CD4-positive, alpha-beta memory T cell (primary cell): ENCODE measurements around the gene NT5E. TPM values are rescaled to one million over a fixed set of nuclear protein-coding genes. Genes with fewer than 3 reads are reported as not detected.

Experiments
- CTCF ChIA-PET: fragments of 350-600 bp; sonication (Branson Sonifier 250); formaldehyde crosslinking; loops from one replicate; lab custom pipeline; 2021; ENCODE audit warnings: inconsistent platforms; ENCODE audit not compliant: partially characterized antibody; lab: Charles Lee
- POLR2A ChIA-PET: fragments of 350-600 bp; sonication (Branson Sonifier 250); formaldehyde crosslinking; loops from one replicate; lab custom pipeline; 2021; ENCODE audit not compliant: partially characterized antibody; lab: Charles Lee
- DNase-seq, 5 donors: peaks; one replicate each; pipeline versions ENCODE4 v3.0.0 to v3.0.0-alpha.2; 2020 to 2022; ENCODE audit warnings: mixed read lengths in 1 of 5
- H3K27ac ChIP-seq: one replicate; pipeline ENCODE4 v1.7.0; 2013; ENCODE audit warnings: low read depth, low read length
- H3K27me3 ChIP-seq: 2 replicates; pipeline ENCODE4 v1.7.0; 2013; ENCODE audit warnings: mild to moderate bottlenecking, low read length, moderate library complexity; ENCODE audit not compliant: insufficient read depth
- H3K36me3 ChIP-seq: 2 replicates; pipeline ENCODE4 v1.7.0; 2013; ENCODE audit warnings: mild to moderate bottlenecking, low read length, moderate library complexity; ENCODE audit not compliant: insufficient read depth
- H3K4me1 ChIP-seq: 2 replicates; pipeline ENCODE4 v1.7.0; 2013; ENCODE audit warnings: mild to moderate bottlenecking, low read length, moderate library complexity; ENCODE audit not compliant: insufficient read depth
- H3K4me3 ChIP-seq, 2 donors: one replicate each; pipeline ENCODE4 v1.7.0; 2013; ENCODE audit warnings: low read length in 2 of 2, mild to moderate bottlenecking in 1 of 2
- H3K9me3 ChIP-seq, 2 donors: one replicate each; pipeline ENCODE4 v1.7.0; 2013; ENCODE audit warnings: low read length in 2 of 2, control low read depth in 1 of 2; ENCODE audit not compliant: control insufficient read depth in 1 of 2
- H3K27ac Mint-ChIP-seq, 7 donors: one replicate each; pipeline ENCODE4 v1.8.0; 2020 to 2021; ENCODE audit warnings: mixed read lengths in 7 of 7, mild to moderate bottlenecking in 6 of 7, inconsistent platforms in 3 of 7, moderate library complexity in 3 of 7
- H3K27me3 Mint-ChIP-seq, 2 donors: one replicate each; pipeline ENCODE4 v1.8.0; 2020 to 2021; ENCODE audit warnings: mixed read lengths in 2 of 2
- H3K36me3 Mint-ChIP-seq, 2 donors: one replicate each; pipeline ENCODE4 v1.8.0; 2020 to 2021; ENCODE audit warnings: mixed read lengths in 2 of 2, inconsistent platforms in 1 of 2, mild to moderate bottlenecking in 1 of 2
- H3K4me1 Mint-ChIP-seq, 4 donors: one replicate each; pipeline ENCODE4 v1.8.0; 2020 to 2021; ENCODE audit warnings: mixed read lengths in 4 of 4, mild to moderate bottlenecking in 1 of 4
- H3K4me3 Mint-ChIP-seq, 8 donors: one replicate each; pipeline ENCODE4 v1.8.0; 2020 to 2021; ENCODE audit warnings: mixed read lengths in 8 of 8, mild to moderate bottlenecking in 7 of 8, moderate library complexity in 6 of 8, inconsistent platforms in 3 of 8
- H3K9me3 Mint-ChIP-seq, 8 donors: one replicate each; pipeline ENCODE4 v1.8.0; 2020 to 2021; ENCODE audit warnings: mixed read lengths in 8 of 8, mild to moderate bottlenecking in 5 of 8, inconsistent platforms in 3 of 8, moderate library complexity in 1 of 8
- intact Hi-C: fragments of 100-400 bp; cut with micrococcal nuclease; formaldehyde crosslinking; loops from one replicate; pipeline ENCODE4 v1.15.1; 2023
- polyA plus RNA-seq, 2 donors: library from polyadenylated mRNA; unstranded; fragments of 300-500 nt; fragmentation: Illumina TruSeq; gene quantifications; one replicate each; pipeline ENCODE4 v1.2.3, GENCODE V29; 2021
- total RNA-seq, 2 experiments: library from RNA; stranded (reverse); gene quantifications; one replicate each; pipeline ENCODE4 v1.2.3, GENCODE V29; 2021

Gene NT5E
- total and polyA plus RNA-seq, 4 experiments from 2014 or later: 3.3 to 15.8 (median 9.1) TPM

GRCh38 chr6:85431271-85431670, 18.6 kb upstream of the NT5E start:
- H3K27ac Mint-ChIP-seq: no peak overlapping the region
- no peaks in the 10 kb centered on the region for H3K36me3 Mint-ChIP-seq
- H3K9me3 Mint-ChIP-seq: peaks cover 2 to 13% (median 6%) of the 10 kb centered on the region in 8 donors
- H3K4me1 Mint-ChIP-seq: no peaks in the 10 kb centered on the region
- peaks cover 0 to 5% of the 10 kb centered on the region in 2 donors for H3K27me3 Mint-ChIP-seq
- intact Hi-C loops: no loop called here
- Histone ChIP-seq H3K9me3 (peaks cover 0 to 2% of the 10 kb centered on the region in 2 donors), H3K4me1 (no peaks in the 10 kb centered on the region), H3K27ac (no peak overlapping the region), H3K4me3 (no peak overlapping the region), H3K27me3 (no peaks in the 10 kb centered on the region), H3K36me3 (no peaks in the 10 kb centered on the region)
- CTCF ChIA-PET: interaction anchor here (0.6 to 1.3 kb wide), 2 partner anchors 51 to 58 kb away, joined by 3 read pairs; no protein-coding TSS in a partner anchor
- POLR2A ChIA-PET: no interaction called here
- H3K4me3 Mint-ChIP-seq: no peak overlapping the region
- DNase-seq: no peak

GRCh38 chr6:85432554-85432953, 17.3 kb upstream of the NT5E start:
- no peak for DNase-seq
- Histone ChIP-seq H3K9me3 (no peaks in the 10 kb centered on the region), H3K4me3 (no peak overlapping the region), H3K27me3 (no peaks in the 10 kb centered on the region), H3K27ac (no peak overlapping the region), H3K4me1 (no peaks in the 10 kb centered on the region), H3K36me3 (no peaks in the 10 kb centered on the region)
- H3K27me3 Mint-ChIP-seq: peaks cover 0 to 2% of the 10 kb centered on the region in 2 donors
- no peak overlapping the region for H3K4me3 Mint-ChIP-seq
- no peaks in the 10 kb centered on the region for H3K4me1 Mint-ChIP-seq
- no peaks in the 10 kb centered on the region for H3K36me3 Mint-ChIP-seq
- CTCF ChIA-PET: interaction anchor here (1.3 kb wide), 1 partner anchor 50 kb away, joined by 3 read pairs; no protein-coding TSS in a partner anchor
- no peak overlapping the region for H3K27ac Mint-ChIP-seq
- intact Hi-C loops: no loop called here
- peaks cover 0 to 5% (median 2%) of the 10 kb centered on the region in 8 donors for H3K9me3 Mint-ChIP-seq
- POLR2A ChIA-PET: no interaction called here

GRCh38 chr6:85435851-85436250, 14.0 kb upstream of the NT5E start:
- peaks cover 0 to 4% of the 10 kb centered on the region in 2 donors for H3K27me3 Mint-ChIP-seq
- Histone ChIP-seq H3K4me3 (no peak overlapping the region), H3K36me3 (no peaks in the 10 kb centered on the region), H3K4me1 (no peaks in the 10 kb centered on the region), H3K27ac (no peak overlapping the region), H3K27me3 (no peaks in the 10 kb centered on the region), H3K9me3 (no peaks in the 10 kb centered on the region)
- ChIA-PET CTCF (no interaction called here), POLR2A (no interaction called here)
- no peaks in the 10 kb centered on the region for H3K36me3 Mint-ChIP-seq
- peaks cover 0 to 19% (median 8%) of the 10 kb centered on the region in 8 donors for H3K9me3 Mint-ChIP-seq
- intact Hi-C loops: no loop called here
- H3K27ac Mint-ChIP-seq: no peak overlapping the region
- no peak for DNase-seq
- H3K4me1 Mint-ChIP-seq: no peaks in the 10 kb centered on the region
- H3K4me3 Mint-ChIP-seq: no peak overlapping the region

- Mint-ChIP-seq H3K27ac (no peak overlapping the region), H3K36me3 (no peaks in the 10 kb centered on the region), H3K4me3 (no peak overlapping the region), H3K4me1 (no peaks in the 10 kb centered on the region), H3K27me3 (peaks cover 0 to 4% of the 10 kb centered on the region in 2 donors), H3K9me3 (peaks cover 0 to 19% (median 10%) of the 10 kb centered on the region in 8 donors)
- Histone ChIP-seq H3K36me3 (no peaks in the 10 kb centered on the region), H3K9me3 (no peaks in the 10 kb centered on the region), H3K4me1 (no peaks in the 10 kb centered on the region), H3K4me3 (no peak overlapping the region), H3K27ac (no peak overlapping the region), H3K27me3 (no peaks in the 10 kb centered on the region)
- DNase-seq: no peak
- intact Hi-C loops: no loop called here
- ChIA-PET POLR2A (no interaction called here), CTCF (no interaction called here)
These were observed 13.5 kb upstream of the NT5E start for GRCh38 chr6:85436411-85436810.

GRCh38 chr6:85436939-85437495, 12.9 kb upstream of the NT5E start:
- H3K4me1 ChIP-seq: no peaks in the 10 kb centered on the region
- Mint-ChIP-seq H3K4me1 (no peaks in the 10 kb centered on the region), H3K9me3 (peaks cover 0 to 24% (median 11%) of the 10 kb centered on the region in 8 donors), H3K36me3 (no peaks in the 10 kb centered on the region), H3K27me3 (peaks cover 0 to 4% of the 10 kb centered on the region in 2 donors), H3K27ac (no peak overlapping the region), H3K4me3 (peak overlapping the region in 1 of 8 donors; percentile 33)
- no peaks in the 10 kb centered on the region for H3K27me3 ChIP-seq
- POLR2A ChIA-PET: no interaction called here
- intact Hi-C loops: no loop called here
- H3K4me3 ChIP-seq: no peak overlapping the region
- CTCF ChIA-PET: no interaction called here
- H3K36me3 ChIP-seq: no peaks in the 10 kb centered on the region
- H3K9me3 ChIP-seq: no peaks in the 10 kb centered on the region
- no peak for DNase-seq
- H3K27ac ChIP-seq: no peak overlapping the region

- H3K27ac Mint-ChIP-seq: no peak overlapping the region
These were observed 6.3 kb upstream of the NT5E start for GRCh38 chr6:85443349-85444117.

GRCh38 chr6:85449388-85449817, 480 bp upstream of the NT5E start:
- Histone ChIP-seq H3K9me3 (no peaks in the 10 kb centered on the region), H3K27ac (no peak overlapping the region), H3K36me3 (no peaks in the 10 kb centered on the region), H3K27me3 (peaks cover 8% of the 10 kb centered on the region), H3K4me3 (no peak overlapping the region), H3K4me1 (peaks cover 7% of the 10 kb centered on the region)
- H3K36me3 Mint-ChIP-seq: no peaks in the 10 kb centered on the region
- peaks cover 37 to 47% of the 10 kb centered on the region in 2 donors for H3K27me3 Mint-ChIP-seq
- H3K4me1 Mint-ChIP-seq: peaks cover 9 to 36% (median 16%) of the 10 kb centered on the region in 4 donors
- H3K27ac Mint-ChIP-seq: peak overlapping the region in 3 of 7 donors; percentile 36 to 65 (median 62)
- peaks cover 0 to 2% (median 0%) of the 10 kb centered on the region in 8 donors for H3K9me3 Mint-ChIP-seq
- H3K4me3 Mint-ChIP-seq: peak overlapping the region; percentile 68 to 84 (median 78)
- peak in 4 of 5 donors; percentile 9 to 32 (median 20) for DNase-seq
- intact Hi-C loops: no loop called here
- CTCF ChIA-PET: interaction anchor here (1.0 to 2.7 kb wide), 4 partner anchors 14 to 38 kb away, joined by 4 to 9 read pairs (median 8); no protein-coding TSS in a partner anchor
- POLR2A ChIA-PET: interaction anchor here (0.9 to 3.7 kb wide), 5 partner anchors 9 to 230 kb away, joined by 3 to 12 read pairs (median 3); no protein-coding TSS in a partner anchor

More at GRCh38 chr6:85443349-85444117, 6.3 kb upstream of the NT5E start:
- peaks cover 10 to 16% of the 10 kb centered on the region in 2 donors for H3K27me3 Mint-ChIP-seq
- ChIA-PET POLR2A (no interaction called here), CTCF (interaction anchor here (1.0 kb wide), 1 partner anchor 39 kb away, joined by 3 read pairs; no protein-coding TSS in a partner anchor)
- Histone ChIP-seq H3K9me3 (no peaks in the 10 kb centered on the region), H3K36me3 (no peaks in the 10 kb centered on the region), H3K27ac (no peak overlapping the region), H3K4me3 (no peak overlapping the region), H3K27me3 (peaks cover 8% of the 10 kb centered on the region), H3K4me1 (no peaks in the 10 kb centered on the region)
- intact Hi-C loops: no loop called here
- DNase-seq: no peak
- peaks cover 0 to 8% (median 2%) of the 10 kb centered on the region in 4 donors for H3K4me1 Mint-ChIP-seq
- H3K9me3 Mint-ChIP-seq: peaks cover 0 to 24% (median 11%) of the 10 kb centered on the region in 8 donors
- H3K36me3 Mint-ChIP-seq: no peaks in the 10 kb centered on the region
- no peak overlapping the region for H3K4me3 Mint-ChIP-seq
